ENCODE results near the gene ZNF219.

The ZNF219 gene

DNA sequence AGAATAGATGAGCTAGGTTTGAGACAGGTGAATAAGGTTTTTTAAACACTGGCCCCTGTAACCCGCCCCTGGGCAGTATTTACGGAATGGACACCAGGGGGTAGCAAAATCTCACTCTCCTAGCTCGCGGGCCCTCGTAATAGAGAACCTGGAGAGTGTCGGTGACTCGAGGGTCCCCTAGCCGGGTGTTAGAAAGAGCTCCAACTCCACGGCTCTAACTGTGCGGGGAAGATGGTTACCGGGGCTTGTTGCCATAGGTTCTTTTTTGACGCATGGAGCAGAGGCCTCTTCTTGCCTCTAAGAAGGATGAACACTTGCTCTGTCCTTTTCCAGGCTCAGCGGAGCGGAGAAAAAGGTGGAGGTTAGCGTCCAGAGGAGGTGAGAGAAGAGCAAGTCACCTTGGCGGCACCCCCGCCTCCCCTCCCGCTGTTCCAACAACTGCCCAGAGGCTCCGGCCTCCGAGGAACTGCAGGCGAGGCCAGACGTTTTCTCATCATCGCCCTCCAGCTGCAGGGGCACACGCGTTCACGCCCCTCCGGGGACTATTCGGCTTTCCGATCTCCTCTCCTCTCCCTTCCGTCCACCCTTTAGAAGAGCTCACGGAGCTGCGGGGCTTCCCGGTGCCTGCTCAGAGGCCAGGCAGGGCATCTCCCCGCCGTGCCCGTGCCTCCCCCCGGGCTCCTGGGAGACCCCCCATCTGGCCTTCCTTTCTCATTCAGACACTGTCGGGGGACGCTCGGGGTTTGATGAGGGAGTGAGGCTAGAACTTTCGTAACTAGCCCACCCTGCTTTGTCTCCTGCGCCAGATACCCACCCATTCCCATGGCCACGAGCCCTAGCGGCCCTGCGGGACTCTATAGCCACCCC lies 29.7 kb downstream of the ZNF219 start:
- peak; percentile 45 for DNase-seq (ENCODE audit: low spot score)

DNA sequence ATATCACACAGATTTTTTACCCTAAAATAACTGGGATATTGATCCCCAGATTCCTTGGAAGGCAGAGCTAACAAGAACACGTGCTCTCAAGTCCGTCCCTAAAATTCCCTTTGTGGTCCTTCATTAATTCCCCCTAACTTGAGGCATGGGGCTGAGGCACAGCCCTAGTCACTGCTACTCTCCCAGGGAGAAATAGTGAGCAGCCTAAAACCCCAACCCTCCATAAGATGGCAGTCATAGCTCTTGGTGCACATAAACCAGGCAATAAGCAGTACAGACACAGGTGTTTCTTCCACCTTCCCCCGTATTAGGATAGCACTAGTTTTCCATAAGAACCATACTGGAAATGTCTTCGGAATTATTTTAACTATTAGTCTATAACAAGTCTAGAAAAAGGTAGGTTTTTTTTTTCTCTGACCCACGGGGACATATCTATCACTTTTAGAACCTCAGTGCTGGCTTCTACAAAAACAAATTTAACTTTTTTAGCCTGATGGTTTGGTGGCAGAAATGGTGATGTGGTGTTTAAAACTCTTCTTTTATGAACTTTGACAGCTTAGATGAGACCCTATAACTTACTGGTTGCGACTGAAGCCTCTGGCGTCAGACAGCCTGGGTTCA lies 31.5 kb downstream of the ZNF219 start:
- DNase-seq (ENCODE audit: low spot score), result no peak

DNA sequence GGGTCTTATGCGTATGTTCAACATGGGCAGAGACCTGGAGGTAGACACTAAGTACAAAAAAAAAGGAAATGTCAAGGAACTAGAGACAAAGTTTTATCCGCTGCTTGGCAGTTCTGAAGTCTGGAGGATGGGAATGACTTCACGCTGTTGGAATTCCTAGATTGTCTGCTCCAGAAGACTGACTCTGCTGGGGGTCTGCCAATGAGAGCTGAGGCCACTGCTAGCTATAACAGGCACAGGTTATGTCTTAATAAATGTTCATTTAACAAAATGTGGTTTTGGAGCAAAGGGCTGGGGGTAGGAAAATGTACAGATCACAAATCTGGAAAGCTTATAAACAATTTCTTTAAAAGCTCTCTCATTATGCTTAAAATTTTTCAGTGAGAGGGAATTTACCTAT lies 35.0 kb downstream of the ZNF219 start:
- no peak for DNase-seq (ENCODE audit: low spot score)

DNA sequence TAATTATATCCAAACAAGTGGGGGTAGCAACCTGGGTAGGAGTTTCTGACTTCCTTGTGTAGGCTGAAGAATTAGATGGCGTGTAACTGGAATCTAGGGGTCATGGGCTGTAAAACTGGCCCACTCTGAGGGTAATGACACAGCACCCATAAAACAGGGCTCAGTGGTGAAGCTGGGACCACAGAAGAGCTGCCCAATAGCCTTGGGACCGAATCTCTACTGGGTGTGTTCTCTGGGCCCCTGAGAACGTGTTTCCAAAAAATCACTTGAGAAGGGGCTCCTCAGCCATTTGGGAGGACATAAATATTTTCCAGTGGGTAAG lies 37.1 kb downstream of the ZNF219 start:
- DNase-seq (ENCODE audit: low spot score), result no peak

DNA sequence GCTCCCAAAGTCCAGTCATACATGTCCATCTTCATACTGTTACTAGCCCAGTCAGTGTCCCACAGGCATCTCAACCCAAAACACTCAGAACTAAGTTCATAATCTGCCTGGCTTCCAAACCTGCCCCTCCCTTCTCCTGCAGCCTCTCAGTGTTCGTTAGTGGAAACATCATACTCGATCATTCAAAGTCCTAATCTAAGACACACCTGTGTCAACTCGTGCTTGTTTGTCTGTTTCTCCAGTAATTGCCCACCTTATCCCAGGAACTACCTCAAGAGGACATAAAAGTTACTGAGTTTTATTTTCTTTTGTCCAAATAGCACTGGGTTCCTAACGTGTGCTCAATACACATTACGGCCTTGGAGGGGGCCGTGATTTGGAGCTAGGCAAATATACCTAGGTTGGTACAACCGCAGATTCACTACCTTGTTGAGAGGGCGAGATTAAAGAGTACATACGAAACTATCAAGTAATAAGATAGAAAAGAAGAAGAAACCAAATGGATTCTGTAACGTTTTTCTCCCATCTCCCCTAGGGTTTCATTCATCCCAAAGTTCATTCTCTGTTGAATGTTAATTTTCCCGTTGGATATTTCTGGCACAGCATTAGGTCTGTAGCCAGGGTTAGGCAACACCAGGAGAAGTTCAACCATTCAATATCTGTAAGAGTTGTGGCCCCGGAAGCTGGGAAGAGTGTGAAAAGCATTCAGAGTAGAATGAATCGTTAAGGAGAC lies 37.7 kb downstream of the ZNF219 start:
- DNase-seq (ENCODE audit: low spot score), result no peak

DNA sequence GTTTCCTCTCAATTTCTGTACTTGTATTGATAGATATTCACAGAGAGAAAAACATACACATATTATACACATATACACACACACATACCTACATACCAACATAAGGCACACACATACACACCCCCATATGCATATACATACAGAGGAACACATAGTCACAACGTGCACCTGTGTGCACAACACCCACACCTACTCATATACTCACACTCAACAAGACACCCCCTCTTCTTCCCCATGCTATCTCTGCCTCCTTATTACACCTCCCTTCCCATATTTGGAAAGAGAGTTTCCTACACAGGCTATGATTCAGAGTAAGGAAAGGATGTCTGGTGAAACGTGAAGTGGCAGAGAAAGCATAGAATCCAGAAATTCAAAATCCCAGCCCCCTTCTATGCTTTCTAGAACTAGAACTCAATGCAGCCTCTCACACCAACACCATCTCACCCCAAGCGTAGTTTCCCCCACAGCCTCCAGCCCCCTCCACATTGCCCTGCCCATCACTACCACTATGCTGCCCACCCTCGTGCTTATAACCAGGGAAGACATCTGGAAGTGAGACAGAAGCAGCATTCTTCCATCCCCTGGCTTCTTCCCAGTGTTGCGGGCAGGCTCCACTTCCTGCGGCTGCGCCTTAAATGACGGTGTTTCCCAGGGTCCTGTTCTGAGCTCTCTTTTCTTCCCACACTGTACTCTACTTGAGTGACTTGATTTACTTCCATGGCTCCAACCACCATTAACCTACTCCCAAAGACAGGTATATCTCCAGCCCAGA lies 38.4 kb downstream of the ZNF219 start:
- DNase-seq (ENCODE audit: low spot score), result no peak

DNA sequence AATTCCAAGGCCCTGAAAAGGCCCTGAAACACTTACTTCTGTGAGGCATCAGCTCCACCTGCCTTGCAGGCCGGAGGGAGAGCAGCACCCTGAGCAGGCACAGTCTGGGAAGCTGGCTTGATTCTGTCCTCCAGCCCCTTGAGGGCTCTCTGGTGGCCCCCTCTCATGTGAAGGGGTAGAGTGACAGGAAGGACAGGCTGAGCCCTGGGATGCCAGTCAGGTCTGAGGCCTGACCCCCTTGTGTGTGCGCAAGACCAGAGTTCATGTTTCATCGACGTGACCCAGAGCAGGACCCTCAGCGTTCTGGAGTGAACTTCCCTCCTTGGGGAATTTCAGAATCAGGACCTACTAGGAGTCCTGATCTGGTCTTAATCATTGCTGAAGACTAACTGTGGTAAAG lies 39.6 kb downstream of the ZNF219 start:
- no peak for DNase-seq (ENCODE audit: low spot score)

DNA sequence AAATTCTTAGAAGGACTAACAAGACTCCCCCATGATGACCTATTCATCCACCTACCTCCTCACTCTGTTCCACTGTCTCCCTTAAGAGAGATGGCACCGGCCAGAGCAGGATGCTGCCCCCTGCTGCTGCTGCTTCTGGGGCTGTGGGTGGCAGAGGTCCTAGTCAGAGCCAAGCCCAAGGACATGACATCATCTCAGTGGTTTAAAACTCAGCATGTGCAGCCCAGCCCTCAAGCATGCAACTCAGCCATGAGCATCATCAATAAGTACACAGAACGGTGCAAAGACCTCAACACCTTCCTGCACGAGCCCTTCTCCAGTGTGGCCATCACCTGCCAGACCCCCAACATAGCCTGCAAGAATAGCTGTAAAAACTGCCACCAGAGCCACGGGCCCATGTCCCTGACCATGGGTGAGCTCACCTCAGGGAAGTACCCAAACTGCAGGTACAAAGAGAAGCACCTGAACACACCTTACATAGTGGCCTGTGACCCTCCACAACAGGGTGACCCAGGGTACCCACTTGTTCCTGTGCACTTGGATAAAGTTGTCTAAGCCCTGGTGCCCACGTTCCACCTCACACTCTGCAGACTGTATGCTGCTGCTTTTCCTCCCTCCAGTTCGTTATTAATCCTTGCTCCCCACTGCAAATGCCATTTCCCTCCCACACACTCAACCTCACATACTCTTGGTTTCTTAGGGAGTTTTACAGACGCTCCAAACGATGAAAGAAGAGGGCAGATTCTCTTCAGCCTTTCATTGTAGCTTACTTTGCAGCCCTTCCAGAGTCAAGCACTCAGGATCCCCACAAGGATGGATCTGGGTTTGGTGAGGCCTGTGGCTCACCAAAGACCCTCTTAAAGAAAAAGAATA lies 40.4 kb downstream of the ZNF219 start, which contains the start of gene RNASE8:
RNASE8 (plus strand) TSS at position 20 of the 873 bp plus-strand sequence; CDS start at position 91, 71 bp downstream.
- DNase-seq (ENCODE audit: low spot score), result no peak

DNA sequence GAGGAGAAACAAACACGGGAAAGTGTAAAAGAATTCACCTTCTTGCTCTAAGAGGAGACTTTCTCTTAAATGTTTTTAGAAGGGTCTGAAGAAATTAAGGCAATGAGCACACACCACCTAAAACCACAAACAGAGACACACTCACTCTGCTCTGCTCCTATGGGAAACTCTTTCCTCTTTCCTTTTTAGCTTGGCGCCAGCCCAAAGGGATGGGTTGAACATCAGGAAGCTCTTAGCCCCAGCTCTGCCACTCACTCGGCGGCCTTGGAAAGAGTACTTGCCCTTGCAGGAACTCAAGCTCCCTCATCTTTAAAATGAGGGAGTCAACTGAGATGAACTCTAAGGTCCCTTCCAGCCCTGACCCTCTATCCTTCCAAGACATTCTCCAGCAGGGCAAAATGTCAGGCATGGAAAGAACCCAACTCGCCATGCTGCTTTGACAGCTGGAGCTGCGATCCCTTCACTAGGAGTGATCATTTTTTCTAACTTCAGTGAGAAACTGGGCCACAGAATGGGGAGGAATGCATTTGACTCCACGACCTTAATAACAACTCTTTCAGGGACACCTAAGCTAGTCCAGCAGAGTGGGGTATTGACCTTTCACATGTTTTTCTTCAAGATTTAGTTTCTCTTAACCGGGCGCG lies 41.8 kb downstream of the ZNF219 start:
- DNase-seq (ENCODE audit: low spot score), result no peak

DNA sequence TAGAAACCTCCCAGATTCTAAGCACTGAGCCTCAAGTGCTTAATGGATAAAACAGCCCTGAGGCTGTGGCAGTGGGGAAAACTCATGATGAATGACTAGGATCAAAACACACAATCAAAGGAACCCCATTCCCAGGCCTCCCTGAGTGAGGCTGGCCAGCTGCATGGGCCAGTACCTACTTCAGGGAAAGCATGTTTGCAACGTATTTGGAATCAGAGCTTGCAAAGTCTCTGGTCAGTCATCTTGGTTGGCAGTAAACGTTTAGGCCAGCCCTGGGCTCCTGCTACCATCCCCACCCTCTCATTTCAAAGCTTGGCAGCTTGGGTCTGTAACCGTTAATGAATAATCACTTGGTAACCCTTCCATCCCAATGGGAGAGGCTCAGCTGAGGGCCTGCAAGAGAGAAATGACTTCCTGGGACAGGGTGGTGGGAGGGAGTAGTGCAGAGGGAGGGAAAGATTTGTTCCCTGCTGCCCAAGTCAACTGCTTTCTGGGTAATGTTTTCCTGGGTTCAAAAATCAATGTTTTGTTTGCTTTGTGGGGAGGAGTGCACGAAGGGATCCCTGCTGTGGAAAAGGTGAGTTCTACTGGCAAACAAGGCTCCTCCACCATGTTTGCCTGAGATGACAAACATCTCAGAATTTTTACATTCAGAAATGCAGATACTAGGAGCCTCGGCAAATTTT lies 42.9 kb downstream of the ZNF219 start:
- DNase-seq (ENCODE audit: low spot score), result no peak

DNA sequence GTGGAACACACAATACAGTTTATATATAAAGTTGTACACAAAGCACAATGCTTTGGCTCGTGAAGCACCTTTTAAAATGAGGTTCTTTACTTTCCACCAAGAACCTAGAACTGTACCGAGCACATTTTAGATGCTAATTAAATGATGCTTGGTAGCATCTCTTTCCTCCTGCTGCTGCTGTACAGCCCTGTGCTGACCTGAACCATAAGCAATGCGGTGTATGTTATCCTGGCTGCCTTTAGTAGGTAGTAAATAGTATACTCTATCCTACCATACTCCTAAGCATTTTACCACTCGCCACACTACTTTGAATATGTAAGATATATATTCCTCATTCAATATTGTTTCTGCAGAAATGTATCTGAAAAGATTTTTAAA lies 43.7 kb downstream of the ZNF219 start:
- no peak for DNase-seq (ENCODE audit: low spot score)

DNA sequence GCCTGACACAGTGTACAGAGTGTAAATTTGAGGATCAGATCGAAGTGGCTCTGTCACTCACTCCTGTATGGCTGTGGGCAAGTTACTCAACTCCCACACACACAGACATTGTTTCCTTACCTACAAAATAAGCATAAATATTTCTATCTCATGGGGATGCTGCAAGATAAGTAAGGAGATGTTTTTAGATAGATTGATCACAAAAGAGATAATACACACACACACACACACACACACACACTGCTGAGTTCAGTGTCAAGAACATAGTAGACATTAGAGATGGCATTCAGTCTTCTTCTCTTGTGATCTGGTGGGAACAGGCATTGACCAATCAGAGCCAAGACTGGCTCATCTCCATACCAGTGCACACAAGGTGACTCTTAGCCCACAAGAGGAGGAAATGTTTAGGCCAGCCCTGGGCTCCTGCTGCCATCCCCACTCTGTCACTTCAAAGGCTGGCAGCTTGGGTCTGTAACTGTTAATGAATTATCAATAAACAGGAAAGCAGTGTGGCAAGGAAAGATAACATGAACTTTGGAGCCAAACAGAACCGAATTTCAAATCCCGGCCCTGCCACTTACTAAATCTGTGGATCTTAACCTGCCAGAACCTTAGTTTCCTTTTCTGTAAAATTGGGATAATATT lies 44.2 kb downstream of the ZNF219 start:
- no peak for DNase-seq (ENCODE audit: low spot score)

DNA sequence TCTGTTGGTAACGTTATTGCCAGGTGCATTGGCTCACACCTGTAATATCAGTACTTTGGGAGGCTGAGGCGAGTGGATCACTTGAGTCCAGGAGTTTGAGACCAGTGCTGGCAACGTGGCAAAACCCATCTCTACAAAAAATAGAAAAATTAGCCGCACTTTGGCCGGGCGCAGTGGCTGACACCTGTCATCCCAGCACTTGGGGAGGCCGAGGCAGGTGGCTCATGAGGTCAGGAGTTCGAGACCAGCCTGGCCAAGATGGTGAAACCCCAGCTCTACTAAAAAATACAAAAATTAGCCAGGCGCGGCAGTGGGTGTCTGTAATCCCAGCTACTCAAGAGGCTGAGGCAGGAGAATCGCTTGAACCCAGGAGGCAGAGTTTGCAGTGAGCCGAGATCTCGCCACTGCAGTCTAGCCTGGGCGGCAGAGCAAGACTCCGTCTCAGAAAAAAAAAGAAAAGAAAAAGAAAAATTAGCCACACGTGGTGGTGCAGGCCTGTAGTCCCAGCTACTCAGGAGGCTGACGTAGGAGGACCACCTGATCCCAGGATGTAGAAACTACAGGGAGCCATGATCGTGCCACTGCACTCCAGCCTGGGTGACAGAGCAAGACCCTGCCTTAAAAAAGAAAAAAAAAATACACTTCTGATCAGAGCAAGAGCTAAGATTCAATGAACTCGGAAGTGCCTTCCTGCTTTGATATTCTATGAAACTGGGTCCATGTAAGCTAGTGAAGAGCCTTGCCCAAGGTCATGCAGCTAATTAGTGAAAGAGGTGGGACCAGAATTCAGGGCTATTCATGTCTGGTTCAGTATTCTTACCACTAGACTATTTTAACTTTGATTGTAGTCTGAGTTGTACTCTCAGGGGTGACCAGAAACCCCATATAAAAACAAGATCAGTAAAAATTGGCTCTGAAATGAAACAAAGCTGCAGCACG lies 45.0 kb downstream of the ZNF219 start:
- no peak for DNase-seq (ENCODE audit: low spot score)

DNA sequence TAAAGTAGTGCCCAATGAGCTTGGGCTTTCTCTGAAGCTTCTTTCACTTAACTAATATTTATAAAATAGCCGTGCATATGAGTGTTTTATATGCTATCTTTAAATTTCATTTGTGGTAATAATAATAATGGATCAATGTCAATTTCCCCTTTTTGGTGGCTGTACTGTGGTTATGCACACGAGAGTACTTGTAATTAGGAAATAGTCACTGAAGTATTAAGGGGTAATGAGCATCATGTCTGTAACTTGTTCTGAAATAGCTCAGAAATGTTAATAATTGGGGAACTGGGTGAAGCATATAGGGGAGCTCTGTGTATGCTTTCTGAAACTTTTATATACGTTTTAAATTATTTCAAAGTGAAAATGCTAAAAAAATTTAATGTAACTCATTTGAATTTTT lies 47.9 kb downstream of the ZNF219 start:
- DNase-seq (ENCODE audit: low spot score), result no peak

DNA sequence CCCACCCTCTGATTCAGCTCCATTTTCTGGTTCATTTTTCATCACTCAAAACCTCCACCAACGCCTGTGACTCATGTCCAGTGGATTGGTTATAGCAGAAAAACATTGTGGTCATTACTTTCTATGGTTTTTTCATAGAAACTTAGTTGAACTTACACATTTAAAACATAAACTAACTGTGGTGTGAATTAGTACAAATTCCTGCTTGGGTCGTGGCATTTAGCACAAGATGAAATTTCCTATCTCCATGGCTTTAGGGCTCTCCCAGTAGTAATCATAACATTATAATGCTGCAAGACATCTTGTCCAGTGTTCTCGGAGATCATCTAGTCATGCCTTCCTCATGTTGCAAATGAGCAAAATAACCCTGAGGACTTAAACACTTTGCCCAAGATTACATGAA lies 49.2 kb downstream of the ZNF219 start:
- DNase-seq (ENCODE audit: low spot score), result no peak

DNA sequence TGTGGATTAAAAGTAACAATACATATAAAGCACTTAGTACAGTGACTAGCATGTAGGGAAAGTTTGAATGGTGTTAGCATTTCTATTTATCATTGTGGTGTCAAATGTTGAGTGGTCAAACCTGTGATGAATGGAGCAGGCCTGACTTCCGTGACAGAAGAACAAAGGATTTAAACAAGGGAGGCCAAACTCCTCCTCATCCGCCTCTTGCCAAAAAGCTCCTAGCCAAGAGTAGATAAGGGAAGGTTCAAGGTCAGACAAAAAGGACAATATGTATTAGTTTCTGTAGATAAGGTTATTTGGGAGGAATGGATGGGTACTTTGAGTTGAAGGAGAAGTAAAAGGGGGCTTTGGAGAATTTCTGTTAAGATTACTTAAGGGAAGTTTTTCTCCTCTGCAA lies 49.8 kb downstream of the ZNF219 start:
- DNase-seq (ENCODE audit: low spot score), result no peak

DNA sequence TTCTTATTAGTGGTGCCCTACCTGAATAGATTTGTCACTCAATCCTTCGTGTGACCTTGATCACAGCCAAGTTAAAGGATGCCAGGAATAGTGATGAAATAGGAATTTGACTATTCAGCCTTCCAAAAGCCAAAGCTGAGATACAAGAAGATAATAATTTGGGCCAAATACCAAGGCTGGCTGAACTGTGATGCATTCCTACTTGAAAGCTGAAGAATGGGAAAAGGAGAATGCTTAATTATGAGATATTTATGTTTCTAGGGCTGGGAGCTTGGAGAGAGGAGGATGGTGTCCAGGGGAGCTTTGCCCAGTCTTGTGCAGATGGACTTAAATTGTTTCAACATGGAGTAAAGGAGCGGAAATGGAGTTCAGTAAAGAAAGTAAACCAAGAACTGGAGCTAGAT lies 51.1 kb downstream of the ZNF219 start:
- DNase-seq (ENCODE audit: low spot score), result no peak

DNA sequence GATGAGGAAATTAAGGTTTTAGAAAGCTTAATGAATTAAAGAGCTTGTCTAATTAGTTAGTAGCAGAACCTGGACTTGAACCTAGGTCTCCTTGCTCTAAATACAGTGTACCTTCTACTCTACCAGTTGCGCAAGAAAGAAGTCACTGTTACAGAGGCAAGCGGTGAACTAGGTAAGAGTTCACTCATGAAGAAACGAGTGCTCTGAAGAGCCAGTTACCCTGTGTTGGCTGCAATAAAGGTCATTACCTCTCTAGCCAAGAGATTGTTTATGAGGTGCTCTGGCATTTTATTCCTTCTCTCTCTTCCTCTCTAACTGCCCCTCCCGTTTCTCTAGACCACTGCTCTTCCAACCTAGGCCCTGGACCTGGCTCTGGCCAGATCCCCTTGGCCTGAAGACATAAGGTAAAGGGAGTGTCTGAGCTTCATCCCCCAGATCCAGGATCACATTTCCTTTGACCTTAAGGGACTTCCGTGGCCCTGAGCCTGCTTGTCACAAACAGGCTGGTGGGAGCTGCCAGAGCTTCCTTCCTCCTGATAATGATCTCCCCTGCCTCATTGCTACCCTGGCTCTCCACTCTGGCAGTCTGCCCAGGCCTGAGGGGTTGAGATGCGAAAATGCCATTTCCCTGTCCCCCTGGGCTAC lies 54.4 kb downstream of the ZNF219 start:
- DNase-seq (ENCODE audit: low spot score), result no peak
